Fibroblast of skin of right quadriceps (primary cell): ENCODE data around the gene NCDN.

Experiments used
- DNase-seq: peaks from one replicate; pipeline ENCODE4 v3.0.0-alpha.2; 2013

Gene NCDN

GRCh38 chr1:35555601-35556477 is 1.8 kb upstream of the NCDN start:
- peak; percentile 67 for DNase-seq

- DNase-seq = no peak
Measured at GRCh38 chr1:35556484-35557117, 998 bp upstream of the NCDN start.

- no peak for DNase-seq
Measured at GRCh38 chr1:35557118-35557610, 435 bp upstream of the NCDN start, which contains the start of gene KIAA0319L. TSS of gene KIAA0319L (minus strand) at chr1:35557403. CDS start at chr1:35554491, 2,912 bp downstream.

- DNase-seq = no peak
Measured at GRCh38 chr1:35558374-35559316, 1.0 kb downstream of the NCDN start.

- DNase-seq = no peak
Measured at GRCh38 chr1:35559317-35559944, 1.8 kb downstream of the NCDN start.

- DNase-seq = no peak
Measured at GRCh38 chr1:35560256-35561225, 2.9 kb downstream of the NCDN start.

- no peak for DNase-seq
Measured at GRCh38 chr1:35561297-35561971, 3.8 kb downstream of the NCDN start.

- DNase-seq = no peak
Measured at GRCh38 chr1:35561972-35562680, 4.5 kb downstream of the NCDN start.

GRCh38 chr1:35563166-35563565 is 5.6 kb downstream of the NCDN start:
- DNase-seq = no peak

GRCh38 chr1:35564037-35564883 is 6.7 kb downstream of the NCDN start:
- peak; percentile 57 for DNase-seq

GRCh38 chr1:35564884-35565741 is 7.5 kb downstream of the NCDN start:
- DNase-seq = no peak

GRCh38 chr1:35565742-35566133 is 8.1 kb downstream of the NCDN start:
- DNase-seq = no peak

- no peak for DNase-seq
Measured at GRCh38 chr1:35567947-35568558, 10.5 kb downstream of the NCDN start.

GRCh38 chr1:35568975-35569395 is 11.4 kb downstream of the NCDN start:
- peak; percentile 63 for DNase-seq

- DNase-seq = no peak
Measured at GRCh38 chr1:35569936-35570335, 12.3 kb downstream of the NCDN start.

GRCh38 chr1:35570589-35571137 is 13.1 kb downstream of the NCDN start:
- no peak for DNase-seq

- DNase-seq = no peak
Measured at GRCh38 chr1:35571263-35571662, 13.7 kb downstream of the NCDN start.
